Activated T-cell treated with anti-CD3 and anti-CD28 coated beads, Interleukin-2, amount 50 U/mL, for 1 hour (primary cell): ENCODE measurements around the gene FGF21.
"Not testable (repeated sequence)": the region's sequence is repeated elsewhere in the genome, so short reads cannot be mapped to it uniquely, and the experiment has no call there.

Experiments
- DNase-seq: peaks from one replicate; pipeline ENCODE4 v3.0.0-alpha.2; 2020

Gene FGF21

GRCh38 chr19:48755084-48755641 is at the start of gene FGF21:
FGF21 (plus strand) TSS chr19:48755524; CDS start chr19:48756237, 713 bp downstream.
- no peak for DNase-seq

GRCh38 chr19:48708471-48708870 is 46.9 kb upstream of the FGF21 start:
- DNase-seq: no peak

GRCh38 chr19:48711106-48711662 is 44.1 kb upstream of the FGF21 start:
- DNase-seq: no peak

- DNase-seq: no peak
Measured at GRCh38 chr19:48713041-48713863, 42.1 kb upstream of the FGF21 start.

GRCh38 chr19:48713864-48714755 is 41.2 kb upstream of the FGF21 start:
- DNase-seq: peak; percentile 97

GRCh38 chr19:48714759-48715675 is 40.3 kb upstream of the FGF21 start:
- DNase-seq: no peak

GRCh38 chr19:48715681-48716171 is 39.6 kb upstream of the FGF21 start:
- DNase-seq: no peak

GRCh38 chr19:48716562-48717291 is 38.6 kb upstream of the FGF21 start:
- no peak for DNase-seq

- not testable (repeated sequence) for DNase-seq
Measured at GRCh38 chr19:48718106-48718505, 37.2 kb upstream of the FGF21 start.

- no peak for DNase-seq
Measured at GRCh38 chr19:48718711-48719231, 36.6 kb upstream of the FGF21 start.

- no peak for DNase-seq
Measured at GRCh38 chr19:48719263-48720171, 35.8 kb upstream of the FGF21 start, which contains the start of gene MAMSTR. MAMSTR (minus strand) TSS chr19:48719725; CDS start chr19:48719031, 694 bp downstream.

GRCh38 chr19:48720251-48720612 is 35.1 kb upstream of the FGF21 start:
- DNase-seq: no peak

- peak; percentile 83 for DNase-seq
Measured at GRCh38 chr19:48720613-48721296, 34.6 kb upstream of the FGF21 start.

- no peak for DNase-seq
Measured at GRCh38 chr19:48722196-48722708, 33.1 kb upstream of the FGF21 start.

GRCh38 chr19:48724796-48725753 is 30.2 kb upstream of the FGF21 start:
- DNase-seq: no peak

- DNase-seq: no peak
Measured at GRCh38 chr19:48726556-48726955, 28.8 kb upstream of the FGF21 start.

GRCh38 chr19:48728911-48729664 is 26.2 kb upstream of the FGF21 start:
- no peak for DNase-seq
